Gastroesophageal sphincter (tissue), 3 donors: Measurements from ENCODE around the gene SH2D7.

Experiments
- EP300 ChIP-seq: sonication (generic); formaldehyde crosslinking; IDR thresholded peaks from one replicate; pipeline ENCODE4 v1.6.1; 2017; ENCODE audit warnings: antibody characterized with exemption, mild to moderate bottlenecking
- POLR2A ChIP-seq, 2 donors: fragments of 450-650 bp; IDR thresholded peaks; one replicate each; pipeline ENCODE4 v1.6.1; 2017; ENCODE audit warnings: antibody characterized with exemption in 2 of 2, mild to moderate bottlenecking in 2 of 2, moderate library complexity in 1 of 2
- POLR2AphosphoS5 ChIP-seq: sonication (generic); formaldehyde crosslinking; IDR thresholded peaks from one replicate; pipeline ENCODE4 v1.6.1; 2017; ENCODE audit warnings: antibody characterized with exemption
- TF ChIP-seq, protein P1 (sequence below), 4 experiments: fragments of 200-600 bp in 2 of 4; fragments of 450-650 bp in 2 of 4; sonication (generic) in 1 of 4; IDR thresholded peaks; one replicate each; pipeline ENCODE4 v1.5.1; 2017 to 2019; ENCODE audit warnings: antibody characterized with exemption in 4 of 4, mild to moderate bottlenecking in 2 of 4, moderate library complexity in 2 of 4

DNA sequence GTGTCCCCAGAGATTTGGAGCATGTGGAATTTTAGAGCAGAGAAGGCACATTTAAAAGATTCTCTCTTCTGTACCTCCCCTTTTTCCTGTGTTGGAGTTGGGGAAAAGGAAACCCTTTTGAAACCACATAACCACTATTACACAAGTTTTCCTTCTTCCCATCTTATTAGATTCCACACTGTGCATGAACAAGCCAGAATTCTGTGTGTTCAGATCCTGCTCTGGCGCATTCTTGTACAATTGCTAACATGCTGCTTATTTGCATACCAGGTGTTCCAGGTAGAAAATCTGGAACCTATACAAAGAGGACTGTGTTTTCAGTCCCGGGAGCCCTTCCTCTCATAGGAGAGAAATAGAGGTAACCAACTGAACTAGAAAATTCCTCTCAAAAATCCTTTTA, 41.4 kb downstream of the SH2D7 start:
- TF ChIP-seq, protein P1, sequence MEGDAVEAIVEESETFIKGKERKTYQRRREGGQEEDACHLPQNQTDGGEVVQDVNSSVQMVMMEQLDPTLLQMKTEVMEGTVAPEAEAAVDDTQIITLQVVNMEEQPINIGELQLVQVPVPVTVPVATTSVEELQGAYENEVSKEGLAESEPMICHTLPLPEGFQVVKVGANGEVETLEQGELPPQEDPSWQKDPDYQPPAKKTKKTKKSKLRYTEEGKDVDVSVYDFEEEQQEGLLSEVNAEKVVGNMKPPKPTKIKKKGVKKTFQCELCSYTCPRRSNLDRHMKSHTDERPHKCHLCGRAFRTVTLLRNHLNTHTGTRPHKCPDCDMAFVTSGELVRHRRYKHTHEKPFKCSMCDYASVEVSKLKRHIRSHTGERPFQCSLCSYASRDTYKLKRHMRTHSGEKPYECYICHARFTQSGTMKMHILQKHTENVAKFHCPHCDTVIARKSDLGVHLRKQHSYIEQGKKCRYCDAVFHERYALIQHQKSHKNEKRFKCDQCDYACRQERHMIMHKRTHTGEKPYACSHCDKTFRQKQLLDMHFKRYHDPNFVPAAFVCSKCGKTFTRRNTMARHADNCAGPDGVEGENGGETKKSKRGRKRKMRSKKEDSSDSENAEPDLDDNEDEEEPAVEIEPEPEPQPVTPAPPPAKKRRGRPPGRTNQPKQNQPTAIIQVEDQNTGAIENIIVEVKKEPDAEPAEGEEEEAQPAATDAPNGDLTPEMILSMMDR (IDR thresholded peaks at IDR 0.05) = no peak
- TF ChIP-seq POLR2A (IDR thresholded peaks at IDR 0.05) (no peak), EP300 (no peak), POLR2AphosphoS5 (no peak)
